H1 (cell line): ENCODE data around the gene NAA38. TPM values are rescaled to one million over a fixed set of nuclear protein-coding genes. Genes with fewer than 3 reads are reported as not detected.

Experiments used
- CHD2 ChIP-seq: IDR thresholded peaks from 2 replicates; pipeline ENCODE4 v1.6.1; 2012; ENCODE audit warnings: low read length, improper control_type of control experiment
- EGR1 ChIP-seq: IDR thresholded peaks from 2 replicates; pipeline ENCODE4 v1.6.1; 2011; ENCODE audit warnings: low read depth, low read length, borderline replicate concordance
- KDM4A ChIP-seq: IDR thresholded peaks from one replicate; pipeline ENCODE4 v1.7.1; 2012; ENCODE audit warnings: low read depth, mild to moderate bottlenecking, moderate library complexity, low read length, inconsistent platforms; ENCODE audit not compliant: severe bottlenecking
- NANOG ChIP-seq: IDR thresholded peaks from 2 replicates; pipeline ENCODE4 v1.6.1; 2011; ENCODE audit warnings: low read length, low read depth, mild to moderate bottlenecking, inconsistent platforms; ENCODE audit not compliant: insufficient read depth, poor library complexity, severe bottlenecking
- RFX5 ChIP-seq: IDR thresholded peaks from 2 replicates; pipeline ENCODE4 v1.6.1; 2011; ENCODE audit warnings: low read depth, low read length, improper control_type of control experiment, borderline replicate concordance
- RNF2 ChIP-seq: fragments of 200-900, 300-1000 bp; sonication (generic); IDR thresholded peaks from 2 replicates; pipeline ENCODE4 v1.7.1; 2016; ENCODE audit warnings: borderline replicate concordance, low read depth, mild to moderate bottlenecking, antibody characterized with exemption, low read length; ENCODE audit not compliant: poor library complexity, severe bottlenecking; ENCODE audit errors: missing control alignments
- SRF ChIP-seq: IDR thresholded peaks from 2 replicates; pipeline ENCODE4 v1.6.1; 2011; ENCODE audit warnings: mild to moderate bottlenecking, low read depth, low read length, moderate library complexity
- polyA plus RNA-seq, 7 experiments: library from polyadenylated mRNA; depleted of rRNA in 3 of 7; stranded (reverse) in 5 of 7; unstranded in 2 of 7; fragments of >200 nt in 5 of 7; fragments of 200-250 nt in 2 of 7; gene quantifications; 1 replicate in 5 of 7; 2 replicates in 1 of 7; 4 replicates in 1 of 7; pipeline versions ENCODE4 v1.2.1 to v1.2.3, GENCODE V29; 2011 to 2013; ENCODE audit warnings: missing spikeins in 2 of 7, mixed read lengths in 2 of 7
- total RNA-seq: library from RNA; stranded (reverse); fragmentation: NEBNext Ultra II Directional; extraction: Animal tissue kit (Norgen Biotek cat#: 25700); gene quantifications from 2 replicates; pipeline ENCODE4 v1.2.1, GENCODE V29; 2021
- TF ChIP-seq, protein P1 (sequence below): IDR thresholded peaks from 2 replicates; pipeline ENCODE4 v1.6.1; 2012; ENCODE audit warnings: inconsistent platforms

NAA38 gene
- total and polyA plus RNA-seq, 2 of the 8 experiments (the other 6 are each of a cell fraction or from before 2014, with no cell fraction given), result 30.2 to 109 TPM

DNA sequence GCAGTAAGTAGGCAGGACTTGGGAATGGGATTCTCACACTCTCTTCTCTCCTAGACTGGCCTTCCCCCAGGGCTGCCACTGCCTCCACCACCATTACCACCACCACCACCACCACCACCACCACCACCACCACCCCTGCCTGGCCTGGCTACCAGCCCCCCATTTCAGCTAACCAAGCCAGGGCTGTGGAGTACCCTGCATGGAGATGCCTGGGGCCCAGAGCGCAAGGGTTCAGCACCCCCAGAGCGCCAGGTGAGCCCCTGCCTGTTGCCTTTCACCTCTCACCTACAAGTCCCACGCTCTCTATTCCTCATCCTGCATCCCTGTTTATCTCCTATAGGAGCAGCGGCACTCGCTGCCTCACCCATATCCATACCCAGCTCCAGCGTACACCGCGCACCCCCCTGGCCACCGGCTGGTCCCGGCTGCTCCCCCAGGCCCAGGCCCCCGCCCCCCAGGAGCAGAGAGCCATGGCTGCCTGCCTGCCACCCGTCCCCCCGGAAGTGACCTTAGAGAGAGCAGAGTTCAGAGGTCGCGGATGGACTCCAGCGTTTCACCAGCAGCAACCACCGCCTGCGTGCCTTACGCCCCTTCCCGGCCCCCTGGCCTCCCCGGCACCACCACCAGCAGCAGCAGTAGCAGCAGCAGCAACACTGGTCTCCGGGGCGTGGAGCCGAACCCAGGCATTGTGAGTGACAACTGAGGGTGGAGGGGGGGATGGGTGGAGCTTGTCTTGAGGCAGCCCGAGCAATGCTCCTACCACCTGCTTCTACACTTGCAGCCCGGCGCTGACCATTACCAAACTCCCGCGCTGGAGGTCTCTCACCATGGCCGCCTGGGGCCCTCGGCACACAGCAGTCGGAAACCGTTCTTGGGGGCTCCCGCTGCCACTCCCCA, 10.3 kb downstream of the NAA38 start (continued):
- TF ChIP-seq RNF2 (no peak), CHD2 (no peak), RFX5 (no peak), NANOG (no peak), SRF (no peak), KDM4A (no peak), EGR1 (no peak)
- TF ChIP-seq, protein P1, sequence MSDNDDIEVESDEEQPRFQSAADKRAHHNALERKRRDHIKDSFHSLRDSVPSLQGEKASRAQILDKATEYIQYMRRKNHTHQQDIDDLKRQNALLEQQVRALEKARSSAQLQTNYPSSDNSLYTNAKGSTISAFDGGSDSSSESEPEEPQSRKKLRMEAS, result no peak
